Activated CD4-positive, CD25-positive, alpha-beta regulatory T cell treated with anti-CD3 and anti-CD28 coated beads, Interleukin-2, amount 50 U/mL, for 24 hours (primary cell): ENCODE data around the gene MARCHF9.
"Not testable (repeated sequence)": the region's sequence is repeated elsewhere in the genome, so short reads cannot be mapped to it uniquely, and the experiment has no call there.

Source experiments
- ATAC-seq, 2 donors: fragments of 150-1000 bp; cut with Tn5 transposase; one replicate each; pipeline ENCODE4 v1.10.0; 2021; ENCODE audit warnings: mild to moderate bottlenecking in 1 of 2, moderate library complexity in 1 of 2

The MARCHF9 gene, protein sequence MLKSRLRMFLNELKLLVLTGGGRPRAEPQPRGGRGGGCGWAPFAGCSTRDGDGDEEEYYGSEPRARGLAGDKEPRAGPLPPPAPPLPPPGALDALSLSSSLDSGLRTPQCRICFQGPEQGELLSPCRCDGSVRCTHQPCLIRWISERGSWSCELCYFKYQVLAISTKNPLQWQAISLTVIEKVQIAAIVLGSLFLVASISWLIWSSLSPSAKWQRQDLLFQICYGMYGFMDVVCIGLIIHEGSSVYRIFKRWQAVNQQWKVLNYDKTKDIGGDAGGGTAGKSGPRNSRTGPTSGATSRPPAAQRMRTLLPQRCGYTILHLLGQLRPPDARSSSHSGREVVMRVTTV

DNA sequence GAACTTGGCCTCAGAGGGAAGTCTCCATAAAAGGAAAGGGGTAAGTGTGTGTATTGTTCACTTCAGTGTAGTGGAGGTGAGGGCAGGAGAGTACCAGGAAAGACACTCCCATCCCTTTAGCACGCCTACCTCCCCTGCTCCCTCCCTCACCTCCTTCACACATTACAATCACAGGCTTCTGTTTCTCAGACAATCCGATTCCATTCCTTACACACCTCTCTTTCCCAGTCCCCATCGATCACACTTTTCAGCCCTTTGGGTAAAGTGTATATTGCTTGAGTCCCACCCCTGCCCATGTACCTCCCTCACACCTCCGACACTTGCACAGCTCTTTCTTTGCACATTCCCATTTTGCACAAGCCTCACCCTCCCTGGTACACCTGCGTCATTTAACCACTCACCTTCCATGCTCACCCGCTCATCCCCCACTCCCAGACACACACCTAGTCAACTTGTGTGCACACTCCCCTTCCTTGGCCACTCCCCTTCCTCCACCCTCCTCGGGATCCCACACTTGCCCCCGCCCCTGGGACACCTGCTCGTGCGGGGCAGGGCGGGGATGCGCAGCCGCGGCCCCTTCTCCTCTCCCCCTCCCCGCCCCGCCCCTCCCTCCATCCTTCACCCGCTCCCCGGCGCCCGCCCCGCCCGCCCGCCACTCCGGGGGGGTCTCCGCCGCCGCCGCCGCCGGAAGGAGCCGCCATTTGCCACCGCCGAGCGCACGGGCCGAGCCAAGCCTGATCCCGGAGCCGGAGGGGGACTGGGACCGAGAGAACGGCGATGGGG lies at the start of gene MARCHF9:
MARCHF9 (plus strand) TSS at position 693 of the 783 bp plus-strand sequence. CDS start 426 bp downstream, outside the sequence.
- peak; percentile 40 to 42 for ATAC-seq

DNA sequence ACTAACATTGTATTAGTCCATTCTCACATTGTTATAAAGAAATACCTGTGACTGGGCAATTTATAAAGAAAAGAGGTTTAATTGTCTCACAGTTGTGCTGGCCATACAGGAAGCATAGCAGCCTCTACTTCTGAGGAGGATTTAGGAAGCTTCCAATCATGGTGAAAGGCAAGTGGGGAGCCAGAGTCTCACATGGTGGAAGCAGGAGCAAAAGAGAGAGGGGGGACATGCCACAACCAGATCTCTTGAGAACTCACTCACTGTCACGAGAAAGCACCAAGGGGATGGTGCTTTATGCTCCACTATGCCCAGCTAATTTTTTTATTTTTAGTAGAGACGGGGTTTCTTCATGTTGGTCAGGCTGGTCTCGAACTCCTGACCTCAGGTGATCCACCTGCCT lies 47.7 kb upstream of the MARCHF9 start:
- ATAC-seq = no peak

DNA sequence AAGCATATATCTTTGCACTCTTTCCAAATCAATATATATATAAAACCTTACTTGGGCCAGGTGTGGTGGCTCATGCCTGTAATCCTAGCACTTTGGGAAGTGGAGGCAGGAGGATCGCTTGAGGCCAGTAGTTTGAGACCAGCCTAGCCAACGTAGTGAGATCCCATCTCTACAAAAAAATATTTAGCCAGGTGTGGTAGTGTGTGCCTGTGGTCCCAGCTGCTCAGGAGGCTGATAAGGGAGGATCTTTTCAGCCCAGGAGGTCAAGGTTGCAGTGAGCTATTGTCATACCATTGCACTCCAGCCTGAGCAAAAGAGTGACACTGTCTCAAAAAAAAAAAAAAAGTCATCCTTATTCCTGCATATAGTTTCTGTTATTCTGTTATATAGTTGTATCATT lies 46.6 kb upstream of the MARCHF9 start:
- no peak for ATAC-seq

DNA sequence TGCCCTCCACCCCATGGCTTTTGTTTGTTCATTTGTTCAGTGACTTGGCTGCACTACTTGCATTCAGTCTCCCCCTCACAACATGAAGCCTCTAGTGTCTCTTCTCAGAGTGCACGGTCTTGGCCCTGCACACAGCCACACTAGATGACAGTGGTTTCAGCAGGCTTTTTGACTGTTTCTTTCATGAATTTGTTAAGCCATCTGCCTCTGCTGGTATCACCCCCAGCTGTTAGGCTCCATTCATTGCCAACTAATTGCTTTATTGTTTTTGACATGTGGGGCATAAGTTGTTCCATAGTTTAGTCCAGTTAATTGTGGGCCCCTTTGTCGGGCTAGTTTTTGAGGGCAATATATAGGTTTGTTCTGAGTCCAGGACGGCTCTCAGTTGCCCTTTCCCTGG lies 42.2 kb upstream of the MARCHF9 start:
- no peak for ATAC-seq

DNA sequence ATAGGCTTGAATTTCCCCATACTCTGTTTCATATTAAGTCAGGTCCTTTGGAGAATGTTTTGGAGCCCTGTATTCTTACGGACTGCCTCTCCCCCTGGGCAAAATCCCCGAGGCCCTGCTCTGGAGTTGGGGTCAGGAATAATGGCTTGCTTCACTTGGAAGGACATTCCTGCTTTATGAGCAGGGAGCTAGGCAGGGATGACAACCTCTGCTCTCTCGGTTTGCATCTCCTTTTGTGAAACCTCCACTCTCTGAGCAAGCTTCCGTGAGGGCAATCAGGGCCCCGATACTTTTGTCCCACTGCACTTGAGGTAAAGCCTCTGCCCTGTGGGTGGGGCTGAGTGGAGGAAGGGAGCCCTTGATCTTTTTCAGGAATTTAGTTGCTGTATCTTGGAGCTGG lies 41.7 kb upstream of the MARCHF9 start:
- ATAC-seq = no peak

DNA sequence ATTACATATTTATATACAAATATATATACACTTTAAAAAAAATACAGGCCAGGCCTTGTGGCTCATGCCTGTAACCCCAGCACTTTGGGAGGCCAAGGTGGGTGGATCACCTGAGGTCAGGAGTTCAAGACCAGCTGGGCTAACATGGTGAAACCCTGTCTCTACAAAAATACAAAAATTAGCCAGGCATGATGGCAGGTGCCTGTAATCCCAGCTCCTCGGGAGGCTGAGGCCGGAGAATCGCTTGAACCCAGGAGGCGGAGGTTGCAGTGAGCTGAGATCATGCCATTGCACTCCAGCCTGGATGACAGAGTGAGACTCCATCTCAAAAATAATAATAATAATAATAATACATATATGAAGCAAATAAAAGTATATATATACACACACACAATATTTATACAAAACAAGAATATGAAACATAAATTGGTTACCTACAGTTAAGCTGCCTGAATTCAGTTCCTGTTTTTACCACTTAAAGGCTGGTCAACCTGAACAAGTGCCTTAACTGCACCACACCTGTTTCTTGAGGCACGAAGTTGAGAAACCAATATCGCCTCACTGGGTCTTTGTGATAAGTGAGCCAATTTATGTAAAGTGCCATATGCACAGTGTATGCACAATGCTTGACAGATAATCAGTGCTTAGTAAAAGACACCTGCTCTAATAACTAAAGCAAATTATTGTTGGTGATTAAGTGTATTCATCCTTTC lies 39.7 kb upstream of the MARCHF9 start:
- not testable (repeated sequence) for ATAC-seq

DNA sequence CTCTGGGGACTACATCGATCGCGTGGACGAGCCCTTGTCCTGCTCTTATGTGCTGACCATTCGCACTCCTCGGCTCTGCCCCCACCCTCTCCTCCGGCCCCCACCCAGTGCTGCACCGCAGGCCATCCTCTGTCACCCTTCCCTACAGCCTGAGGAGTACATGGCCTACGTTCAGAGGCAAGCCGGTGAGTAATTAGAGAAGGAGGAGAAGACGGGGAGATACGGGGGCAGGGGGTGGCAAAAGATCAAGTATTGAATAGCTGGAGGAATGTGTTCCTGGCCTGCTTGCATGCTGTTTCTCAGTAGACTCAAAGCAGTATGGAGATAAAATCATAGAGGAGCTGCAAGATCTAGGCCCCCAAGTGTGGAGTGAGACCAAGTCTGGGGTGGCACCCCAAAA lies 39.1 kb upstream of the MARCHF9 start:
- no peak for ATAC-seq

DNA sequence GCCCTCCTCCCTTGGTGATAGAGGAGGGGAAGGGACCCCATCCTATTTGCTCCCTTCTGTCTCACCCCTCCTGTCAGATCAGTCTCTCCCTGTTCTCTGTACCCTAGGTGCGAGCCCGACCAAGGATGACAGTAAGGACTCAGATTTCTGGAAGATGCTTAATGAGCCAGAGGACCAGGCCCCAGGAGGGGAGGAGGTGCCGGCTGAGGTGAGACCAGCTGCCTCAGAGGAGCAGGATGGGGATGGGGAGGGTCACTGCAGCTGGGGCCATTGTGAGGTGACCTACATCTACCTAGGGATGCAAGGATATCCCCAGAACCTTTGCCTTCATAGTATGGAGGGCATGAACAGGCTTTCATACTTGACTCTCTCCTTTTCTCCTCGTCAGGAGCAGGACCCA lies 38.6 kb upstream of the MARCHF9 start:
- no peak for ATAC-seq

DNA sequence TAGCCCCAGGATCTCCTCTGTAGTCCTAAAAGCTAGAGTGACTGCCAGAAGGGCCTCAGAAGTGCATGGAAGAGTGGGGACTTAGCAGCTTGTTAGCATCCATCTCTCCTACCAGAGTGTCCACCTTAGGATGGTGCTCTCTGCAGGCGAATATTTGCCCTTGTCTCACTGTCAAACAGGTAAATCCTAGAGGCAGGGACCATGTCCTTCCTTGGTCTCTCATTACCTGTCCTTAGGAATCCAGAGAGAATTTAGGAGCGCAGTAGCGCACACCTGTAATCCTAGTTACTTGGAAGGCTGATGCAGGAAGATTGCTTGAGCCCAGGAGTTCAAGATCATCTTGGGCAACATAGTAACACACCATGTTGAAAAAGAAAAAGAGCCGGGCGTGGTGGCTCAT lies 37.8 kb upstream of the MARCHF9 start:
- no peak for ATAC-seq

DNA sequence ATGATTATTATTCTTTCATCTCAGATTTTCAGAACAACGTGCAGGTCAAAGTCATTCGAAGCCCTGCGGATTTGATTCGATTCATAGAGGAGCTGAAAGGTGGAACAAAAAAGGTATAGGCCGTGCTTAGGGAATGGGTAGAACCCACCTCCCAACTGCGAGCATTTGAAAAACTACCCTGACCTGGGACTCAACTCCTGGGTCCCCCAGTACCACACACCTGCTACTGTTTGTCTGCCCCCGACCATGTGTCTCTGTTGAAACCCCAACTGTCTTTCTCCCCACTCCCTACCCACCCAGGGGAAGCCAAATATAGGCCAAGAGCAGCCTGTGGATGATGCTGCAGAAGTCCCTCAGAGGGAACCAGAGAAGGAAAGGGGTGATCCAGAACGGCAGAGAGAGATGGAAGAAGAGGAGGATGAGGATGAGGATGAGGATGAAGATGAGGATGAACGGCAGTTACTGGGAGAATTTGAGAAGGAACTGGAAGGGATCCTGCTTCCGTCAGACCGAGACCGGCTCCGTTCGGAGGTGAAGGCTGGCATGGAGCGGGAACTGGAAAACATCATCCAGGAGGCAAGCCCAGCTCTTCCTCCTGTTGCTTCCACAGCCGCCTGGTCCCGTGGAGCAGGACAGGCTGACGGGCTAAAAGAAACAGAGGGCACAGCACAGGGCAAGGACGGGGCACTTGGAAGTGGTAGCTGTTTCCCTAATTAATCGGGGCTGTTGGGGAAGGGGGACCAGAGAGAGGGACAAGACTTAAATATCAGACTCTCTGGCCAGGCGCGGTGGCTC lies 36.9 kb upstream of the MARCHF9 start:
- ATAC-seq = no peak

DNA sequence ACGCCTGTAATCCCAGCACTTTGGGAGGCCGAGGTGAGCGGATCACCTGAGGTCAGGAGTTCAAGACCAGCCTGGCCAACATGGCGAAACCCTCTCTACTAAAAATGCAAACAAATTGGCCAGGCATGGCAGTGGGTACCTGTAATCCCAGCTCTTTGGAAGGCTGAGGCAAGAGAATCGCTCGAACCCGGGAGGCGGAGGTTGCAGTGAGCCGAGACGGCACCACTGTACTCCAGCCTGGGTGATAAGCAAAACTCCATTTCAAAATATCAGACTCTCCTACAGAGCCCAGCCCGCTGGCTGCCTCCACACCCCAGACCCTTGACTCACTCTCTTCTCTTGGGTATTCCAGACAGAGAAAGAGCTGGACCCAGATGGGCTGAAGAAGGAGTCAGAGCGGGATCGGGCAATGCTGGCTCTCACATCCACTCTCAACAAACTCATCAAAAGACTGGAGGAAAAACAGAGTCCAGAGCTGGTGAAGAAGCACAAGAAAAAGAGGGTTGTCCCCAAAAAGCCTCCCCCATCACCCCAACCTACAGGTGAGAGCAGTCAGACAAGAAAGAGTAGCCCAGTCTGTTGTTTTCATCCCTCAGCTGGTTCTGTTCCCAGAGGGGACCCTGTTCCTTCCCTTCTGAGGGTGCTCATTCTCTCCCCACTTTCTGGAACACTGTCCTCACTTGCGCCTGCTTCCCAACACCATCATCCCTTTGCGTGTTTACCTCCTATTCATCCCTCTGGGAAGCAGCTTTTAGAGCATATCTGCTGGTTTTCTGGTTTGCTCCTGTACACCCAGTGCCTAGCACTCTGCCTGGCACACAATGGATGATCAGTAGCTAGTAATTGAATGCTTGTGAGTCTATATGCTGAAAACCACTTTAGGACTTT lies 36.0 kb upstream of the MARCHF9 start:
- ATAC-seq = no peak

DNA sequence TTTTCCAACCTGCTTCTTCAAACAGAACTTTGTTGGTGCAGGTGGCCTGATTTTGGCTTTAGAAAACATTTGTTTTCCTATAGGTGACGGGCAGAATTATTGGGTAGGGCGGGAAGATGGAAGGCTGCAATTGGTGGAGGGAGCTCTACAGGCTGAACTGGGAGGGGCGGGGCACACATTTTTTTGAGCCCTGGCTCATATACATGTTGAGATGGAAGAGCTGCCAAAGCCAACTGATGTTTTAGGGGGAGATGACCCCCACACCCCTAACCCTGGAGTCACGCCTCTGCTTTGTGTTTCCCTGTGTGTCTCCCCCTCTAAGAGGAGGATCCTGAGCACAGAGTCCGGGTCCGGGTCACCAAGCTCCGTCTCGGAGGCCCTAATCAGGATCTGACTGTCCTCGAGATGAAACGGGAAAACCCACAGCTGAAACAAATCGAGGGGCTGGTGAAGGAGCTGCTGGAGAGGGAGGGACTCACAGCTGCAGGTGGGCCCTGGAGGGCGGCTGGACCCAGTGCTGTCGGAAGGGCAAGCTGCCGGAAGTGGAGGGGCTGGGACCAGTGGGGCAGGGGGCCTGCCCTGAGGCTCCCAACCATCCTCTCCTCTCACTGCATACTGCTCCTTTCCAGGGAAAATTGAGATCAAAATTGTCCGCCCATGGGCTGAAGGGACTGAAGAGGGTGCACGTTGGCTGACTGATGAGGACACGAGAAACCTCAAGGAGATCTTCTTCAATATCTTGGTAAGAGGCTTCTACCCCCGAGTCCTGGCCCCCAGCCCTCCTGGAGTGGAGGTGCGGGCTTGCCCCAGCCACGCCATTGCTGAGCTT lies 34.9 kb upstream of the MARCHF9 start:
- ATAC-seq = no peak

DNA sequence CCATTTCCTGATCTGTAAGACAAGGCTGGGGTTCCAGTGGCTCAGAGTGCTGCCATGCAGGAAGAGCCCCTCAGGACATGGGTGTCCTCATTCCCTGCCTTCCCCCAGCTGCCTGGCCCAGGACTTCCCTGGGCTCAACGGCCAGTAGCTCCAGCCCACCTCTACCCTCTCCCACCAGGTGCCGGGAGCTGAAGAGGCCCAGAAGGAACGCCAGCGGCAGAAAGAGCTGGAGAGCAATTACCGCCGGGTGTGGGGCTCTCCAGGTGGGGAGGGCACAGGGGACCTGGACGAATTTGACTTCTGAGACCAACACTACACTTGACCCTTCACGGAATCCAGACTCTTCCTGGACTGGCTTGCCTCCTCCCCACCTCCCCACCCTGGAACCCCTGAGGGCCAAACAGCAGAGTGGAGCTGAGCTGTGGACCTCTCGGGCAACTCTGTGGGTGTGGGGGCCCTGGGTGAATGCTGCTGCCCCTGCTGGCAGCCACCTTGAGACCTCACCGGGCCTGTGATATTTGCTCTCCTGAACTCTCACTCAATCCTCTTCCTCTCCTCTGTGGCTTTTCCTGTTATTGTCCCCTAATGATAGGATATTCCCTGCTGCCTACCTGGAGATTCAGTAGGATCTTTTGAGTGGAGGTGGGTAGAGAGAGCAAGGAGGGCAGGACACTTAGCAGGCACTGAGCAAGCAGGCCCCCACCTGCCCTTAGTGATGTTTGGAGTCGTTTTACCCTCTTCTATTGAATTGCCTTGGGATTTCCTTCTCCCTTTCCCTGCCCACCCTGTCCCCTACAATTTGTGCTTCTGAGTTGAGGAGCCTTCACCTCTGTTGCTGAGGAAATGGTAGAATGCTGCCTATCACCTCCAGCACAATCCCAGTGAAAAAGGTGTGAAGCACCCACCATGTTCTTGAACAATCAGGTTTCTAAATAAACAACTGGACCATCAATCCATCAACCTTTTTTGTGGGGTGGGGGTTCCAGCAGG lies 34.0 kb upstream of the MARCHF9 start:
- no peak for ATAC-seq

DNA sequence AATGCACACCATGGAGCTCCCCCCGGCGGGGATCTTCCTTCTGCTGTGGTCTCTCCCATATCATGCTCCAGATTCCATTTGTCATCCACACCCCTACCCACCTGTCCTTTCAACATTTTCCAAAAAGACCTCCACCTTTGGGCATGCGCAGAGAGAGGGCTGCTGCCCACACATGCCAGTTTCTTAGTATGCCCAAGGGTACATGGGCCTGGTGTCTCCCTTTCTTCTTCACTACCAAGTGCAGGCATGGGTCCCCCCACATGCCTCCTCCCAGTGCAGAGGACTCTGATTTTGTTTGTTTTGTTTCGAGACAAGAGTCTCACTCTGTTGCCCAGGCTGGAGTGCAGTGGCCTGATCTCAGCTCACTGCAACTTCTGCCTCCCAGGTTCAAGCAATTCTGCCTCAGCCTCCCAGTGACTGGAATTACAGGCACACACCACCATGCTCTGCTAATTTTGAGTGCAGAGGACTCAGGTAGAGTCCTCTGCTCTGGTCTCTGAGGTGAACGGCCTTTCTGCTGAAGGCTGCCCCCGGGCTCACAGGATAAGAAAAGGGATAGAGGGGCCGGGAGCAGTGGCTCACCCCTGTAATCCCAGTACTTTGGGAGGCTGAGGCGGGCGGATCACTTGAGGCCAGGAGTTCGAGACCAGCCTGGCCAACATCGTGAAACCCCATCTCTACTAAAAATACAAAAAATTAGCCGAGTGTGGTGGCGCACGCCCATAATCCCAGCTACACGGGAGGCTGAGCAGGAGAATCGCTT lies 32.9 kb upstream of the MARCHF9 start:
- not testable (repeated sequence) for ATAC-seq

DNA sequence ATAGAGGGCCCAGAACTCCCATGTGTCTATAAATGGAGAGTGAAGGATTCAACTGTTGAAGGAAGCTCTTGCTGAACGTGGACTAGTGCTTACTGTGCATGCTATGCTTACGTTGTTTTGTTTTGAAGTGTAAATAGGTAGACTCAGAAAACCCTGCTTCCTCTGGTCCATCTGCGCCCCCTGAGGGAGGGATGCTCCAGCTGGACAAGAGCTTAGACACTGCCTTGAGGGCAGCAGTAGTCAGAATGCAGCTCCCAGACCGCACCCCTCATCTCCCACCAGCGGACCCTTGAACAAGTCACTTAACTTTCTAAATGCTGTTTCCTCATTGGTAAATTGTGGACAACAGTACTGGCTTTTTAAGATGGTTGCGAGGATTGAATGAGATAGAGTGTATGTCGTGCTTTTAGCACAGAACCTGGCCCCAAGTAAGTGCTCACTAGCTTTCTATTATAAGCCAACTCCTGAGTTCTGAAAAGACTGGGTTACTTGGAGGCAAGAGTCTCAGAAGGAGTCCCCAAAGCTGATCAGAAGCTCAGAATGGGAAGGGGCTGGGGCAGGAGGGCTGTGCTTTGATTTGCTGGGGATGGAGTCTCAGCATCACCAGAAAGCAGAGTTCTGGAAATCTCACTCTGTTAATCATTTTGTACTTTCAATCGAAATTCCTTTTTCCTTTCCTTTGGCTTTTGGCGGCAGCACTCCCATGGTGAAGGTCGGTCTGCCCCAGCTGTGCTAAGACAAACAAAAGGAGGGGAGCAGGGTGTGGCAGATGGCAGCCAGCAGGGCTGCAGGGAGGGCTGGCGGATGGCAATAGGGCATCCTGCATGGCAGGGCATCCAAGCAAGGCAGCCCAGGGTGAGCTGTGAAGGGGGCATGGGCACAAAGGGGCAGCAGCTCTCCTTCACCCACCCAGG lies 31.9 kb upstream of the MARCHF9 start:
- no peak for ATAC-seq

DNA sequence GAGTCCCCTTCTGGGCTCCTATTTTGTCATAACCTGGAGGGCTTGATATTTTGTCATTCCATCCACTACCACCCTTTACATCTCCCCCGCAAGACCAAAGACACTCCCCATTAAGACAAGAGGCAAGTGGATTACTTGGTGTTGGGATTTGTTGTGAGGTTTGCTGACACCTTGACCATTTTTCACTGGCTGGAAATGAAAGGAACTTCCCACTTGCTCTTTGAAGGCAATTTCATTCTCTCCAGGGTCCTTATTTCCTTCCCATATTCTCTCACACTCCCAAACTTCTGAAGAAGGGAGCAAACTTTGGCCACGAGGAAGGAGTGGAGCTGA lies 31.3 kb upstream of the MARCHF9 start:
- ATAC-seq = no peak
